Calu3 (cell line): Measurements from ENCODE around the gene REPS2. TPM values are rescaled to one million over a fixed set of nuclear protein-coding genes. Genes with fewer than 3 reads are reported as not detected.

Source experiments
- BruUV-seq: library from RNA; stranded (reverse); fragments of 400-500 nt; replicated peaks from 2 replicates; lab custom pipeline; 2021; lab: Mats Ljungman, UMichigan
- CTCF ChIA-PET: fragments of 300-600 bp; sonication (Branson Sonifier 250); formaldehyde crosslinking; loops from one replicate; lab custom pipeline; 2022; ENCODE audit warnings: antibody characterized with exemption; lab: Charles Lee
- DNase-seq: peaks from one replicate; pipeline ENCODE4 v3.0.0; 2022
- H3K27ac Mint-ChIP-seq: one replicate; pipeline ENCODE4 v1.8.0; 2022; ENCODE audit warnings: mixed read lengths; ENCODE audit not compliant: unreplicated experiment
- H3K27me3 Mint-ChIP-seq: one replicate; pipeline ENCODE4 v1.8.0; 2022; ENCODE audit warnings: mixed read lengths; ENCODE audit not compliant: unreplicated experiment
- H3K36me3 Mint-ChIP-seq: one replicate; pipeline ENCODE4 v1.8.0; 2022; ENCODE audit warnings: mild to moderate bottlenecking, moderate library complexity, mixed read lengths; ENCODE audit not compliant: insufficient read depth, unreplicated experiment
- H3K4me1 Mint-ChIP-seq: one replicate; pipeline ENCODE4 v1.8.0; 2022; ENCODE audit warnings: mild to moderate bottlenecking, low read depth, mixed read lengths; ENCODE audit not compliant: unreplicated experiment
- H3K4me3 Mint-ChIP-seq: one replicate; pipeline ENCODE4 v1.8.0; 2022; ENCODE audit warnings: mild to moderate bottlenecking, low read depth, moderate library complexity, mixed read lengths; ENCODE audit not compliant: unreplicated experiment
- H3K9me3 Mint-ChIP-seq: one replicate; pipeline ENCODE4 v1.8.0; 2022; ENCODE audit warnings: low read depth, mixed read lengths; ENCODE audit not compliant: unreplicated experiment
- CTCF ChIP-seq: fragments of 200-600 bp; IDR thresholded peaks from one replicate; pipeline ENCODE4 v1.8.0; 2022; ENCODE audit warnings: antibody characterized with exemption; ENCODE audit not compliant: unreplicated experiment
- intact Hi-C: fragments of 100-400 bp; cut with micrococcal nuclease; formaldehyde crosslinking; loops from one replicate; pipeline ENCODE4 v1.10.0; 2022; ENCODE audit not compliant: unreplicated experiment
- total RNA-seq: library from RNA; stranded (reverse); gene quantifications from 2 replicates; pipeline ENCODE4 v1.2.3, GENCODE V29; 2022

Gene REPS2
- total RNA-seq, 1 experiment from 2014 or later: 14.5 TPM

- intact Hi-C loops: loop anchor here (10.0 kb wide), 1 partner anchor 83 kb away; no protein-coding TSS in a partner anchor
Measured at GRCh38 chrX:17038277-17038676, 91.8 kb downstream of the REPS2 start.

GRCh38 chrX:17038681-17039161 lies 92.3 kb downstream of the REPS2 start:
- no peak for DNase-seq
- no peaks in the 10 kb centered on the region for H3K9me3 Mint-ChIP-seq
- H3K36me3 Mint-ChIP-seq: no peaks in the 10 kb centered on the region
- BruUV-seq: no TSS peak
- no peaks in the 10 kb centered on the region for H3K27me3 Mint-ChIP-seq
- H3K27ac Mint-ChIP-seq: no peak overlapping the region
- intact Hi-C loops: loop anchor here (10.0 kb wide), 1 partner anchor 84 kb away; no protein-coding TSS in a partner anchor
- H3K4me1 Mint-ChIP-seq: peaks cover 43% of the 10 kb centered on the region
- CTCF ChIA-PET: no interaction called here
- TF ChIP-seq CTCF: no peak
- no peak overlapping the region for H3K4me3 Mint-ChIP-seq

More at GRCh38 chrX:17038277-17038676, 91.8 kb downstream of the REPS2 start:
- H3K4me1 Mint-ChIP-seq: peaks cover 47% of the 10 kb centered on the region
- TF ChIP-seq CTCF: no peak
- H3K27me3 Mint-ChIP-seq: no peaks in the 10 kb centered on the region
- H3K27ac Mint-ChIP-seq: no peak overlapping the region
- DNase-seq: no peak
- BruUV-seq: no TSS peak
- H3K36me3 Mint-ChIP-seq: no peaks in the 10 kb centered on the region
- CTCF ChIA-PET: no interaction called here
- H3K9me3 Mint-ChIP-seq: no peaks in the 10 kb centered on the region
- no peak overlapping the region for H3K4me3 Mint-ChIP-seq

DNA sequence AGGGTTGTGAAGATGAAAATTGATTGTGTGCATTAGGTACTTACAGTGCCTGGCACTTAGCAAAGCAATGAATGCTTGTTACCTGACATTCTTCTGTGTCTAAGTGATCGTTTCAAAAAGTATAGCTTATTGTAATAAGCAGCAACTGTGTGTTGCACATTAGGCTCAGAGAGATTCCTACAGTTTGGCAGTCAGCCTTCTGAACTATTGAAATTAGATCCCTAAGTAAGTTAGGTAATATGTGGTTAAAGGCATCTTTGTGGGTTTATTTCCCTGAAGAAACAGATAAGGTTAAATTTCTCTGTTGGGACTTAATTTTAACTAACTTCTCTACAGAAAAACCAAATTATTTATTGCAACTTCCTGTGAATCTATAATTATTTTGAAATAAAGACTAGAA lies 93.4 kb downstream of the REPS2 start:
- Mint-ChIP-seq H3K27me3 (no peaks in the 10 kb centered on the region), H3K9me3 (no peaks in the 10 kb centered on the region), H3K4me3 (no peak overlapping the region), H3K36me3 (no peaks in the 10 kb centered on the region), H3K4me1 (peaks cover 37% of the 10 kb centered on the region), H3K27ac (no peak overlapping the region)
- intact Hi-C loops: loop anchor here (10.0 kb wide), 1 partner anchor 85 kb away; no protein-coding TSS in a partner anchor
- no peak for DNase-seq
- CTCF ChIA-PET: no interaction called here
- TF ChIP-seq CTCF: no peak
- no TSS peak for BruUV-seq

DNA sequence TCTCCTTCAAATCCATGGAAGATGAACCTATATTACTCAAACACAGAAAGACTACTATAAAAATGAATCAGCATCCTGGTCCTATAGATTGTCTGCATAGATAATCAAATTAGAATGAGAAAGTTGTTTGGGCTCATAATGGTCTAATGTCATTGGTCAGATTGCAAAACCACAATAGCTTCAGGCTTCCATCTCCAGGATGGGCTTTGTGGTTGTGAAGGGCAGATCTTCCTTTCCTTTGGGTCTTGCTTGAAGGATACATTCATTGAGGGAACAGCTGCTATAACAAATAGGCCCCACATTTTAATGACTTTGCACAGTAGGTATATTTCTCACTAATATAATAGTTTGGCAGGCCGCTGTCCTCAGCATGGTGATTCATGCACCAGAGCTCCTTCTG lies 94.3 kb downstream of the REPS2 start:
- Mint-ChIP-seq H3K9me3 (no peaks in the 10 kb centered on the region), H3K4me1 (peaks cover 29% of the 10 kb centered on the region), H3K36me3 (no peaks in the 10 kb centered on the region), H3K27me3 (no peaks in the 10 kb centered on the region), H3K4me3 (no peak overlapping the region), H3K27ac (no peak overlapping the region)
- DNase-seq: no peak
- TF ChIP-seq CTCF: no peak
- BruUV-seq: no TSS peak
- CTCF ChIA-PET: no interaction called here
- intact Hi-C loops: no loop called here
